ENCODE measurements around the gene CLCN3.

CLCN3 gene

GRCh38 chr4:169625886-169626285 lies 5.5 kb downstream of the CLCN3 start:
- Mint-ChIP-seq H3K9me3 (no peaks in the 10 kb centered on the region), H3K27ac (no peak overlapping the region), H3K4me3 (no peak overlapping the region), H3K36me3 (peaks cover 5 to 9% of the 10 kb centered on the region in 2 donors), H3K4me1 (peaks cover 24 to 40% of the 10 kb centered on the region in 2 donors), H3K27me3 (no peaks in the 10 kb centered on the region)
- DNase-seq (no peak), ATAC-seq (replicated peaks) (no peak)

GRCh38 chr4:169626331-169627282 lies 6.2 kb downstream of the CLCN3 start:
- peak overlapping the region; percentile 81 for H3K27ac Mint-ChIP-seq
- no peaks in the 10 kb centered on the region for H3K9me3 Mint-ChIP-seq
- H3K4me3 Mint-ChIP-seq: no peak overlapping the region
- no peaks in the 10 kb centered on the region for H3K27me3 Mint-ChIP-seq
- no peak for DNase-seq
- peak; percentile 57 to 67 for ATAC-seq (replicated peaks)
- H3K36me3 Mint-ChIP-seq: peaks cover 8 to 16% of the 10 kb centered on the region in 2 donors
- H3K4me1 Mint-ChIP-seq: peaks cover 24 to 42% of the 10 kb centered on the region in 2 donors

GRCh38 chr4:169627307-169627706 lies 6.9 kb downstream of the CLCN3 start:
- no peak overlapping the region for H3K4me3 Mint-ChIP-seq
- no peak overlapping the region for H3K27ac Mint-ChIP-seq
- ATAC-seq (replicated peaks) (no peak), DNase-seq (no peak)
- H3K27me3 Mint-ChIP-seq: no peaks in the 10 kb centered on the region
- H3K4me1 Mint-ChIP-seq: peaks cover 22 to 43% of the 10 kb centered on the region in 2 donors
- H3K36me3 Mint-ChIP-seq: peaks cover 8 to 22% of the 10 kb centered on the region in 2 donors
- no peaks in the 10 kb centered on the region for H3K9me3 Mint-ChIP-seq

GRCh38 chr4:169628579-169628978 lies 8.2 kb downstream of the CLCN3 start:
- Mint-ChIP-seq H3K4me3 (no peak overlapping the region), H3K9me3 (no peaks in the 10 kb centered on the region), H3K27me3 (no peaks in the 10 kb centered on the region), H3K4me1 (peaks cover 16 to 30% of the 10 kb centered on the region in 2 donors), H3K27ac (no peak overlapping the region), H3K36me3 (peaks cover 7 to 20% of the 10 kb centered on the region in 2 donors)
- ATAC-seq (replicated peaks): no peak
- DNase-seq: no peak

GRCh38 chr4:169630069-169630468 lies 9.7 kb downstream of the CLCN3 start:
- peaks cover 16 to 27% of the 10 kb centered on the region in 2 donors for H3K4me1 Mint-ChIP-seq
- DNase-seq (no peak), ATAC-seq (replicated peaks) (no peak)
- no peak overlapping the region for H3K4me3 Mint-ChIP-seq
- H3K9me3 Mint-ChIP-seq: no peaks in the 10 kb centered on the region
- peaks cover 6 to 17% of the 10 kb centered on the region in 2 donors for H3K36me3 Mint-ChIP-seq
- no peak overlapping the region for H3K27ac Mint-ChIP-seq
- H3K27me3 Mint-ChIP-seq: no peaks in the 10 kb centered on the region

- Mint-ChIP-seq H3K4me1 (peaks cover 6 to 17% of the 10 kb centered on the region in 2 donors), H3K36me3 (peaks cover 12 to 27% of the 10 kb centered on the region in 2 donors), H3K27me3 (no peaks in the 10 kb centered on the region), H3K9me3 (no peaks in the 10 kb centered on the region), H3K4me3 (no peak overlapping the region), H3K27ac (no peak overlapping the region)
- DNase-seq (no peak), ATAC-seq (replicated peaks) (no peak)
Measured at GRCh38 chr4:169632896-169633295, 12.5 kb downstream of the CLCN3 start.

GRCh38 chr4:169634975-169635374 lies 14.6 kb downstream of the CLCN3 start:
- Mint-ChIP-seq H3K27ac (no peak overlapping the region), H3K9me3 (no peaks in the 10 kb centered on the region), H3K36me3 (peaks cover 22 to 43% of the 10 kb centered on the region in 2 donors), H3K4me3 (no peak overlapping the region), H3K27me3 (no peaks in the 10 kb centered on the region), H3K4me1 (peaks cover 4 to 15% of the 10 kb centered on the region in 2 donors)
- ATAC-seq (replicated peaks): no peak
- DNase-seq: no peak

GRCh38 chr4:169640261-169640870 lies 20.0 kb downstream of the CLCN3 start:
- H3K27ac Mint-ChIP-seq: no peak overlapping the region
- ATAC-seq (replicated peaks) (no peak), DNase-seq (no peak)
- H3K27me3 Mint-ChIP-seq: no peaks in the 10 kb centered on the region
- H3K9me3 Mint-ChIP-seq: no peaks in the 10 kb centered on the region
- no peak overlapping the region for H3K4me3 Mint-ChIP-seq
- H3K36me3 Mint-ChIP-seq: peaks cover 31 to 42% of the 10 kb centered on the region in 2 donors
- peaks cover 2 to 6% of the 10 kb centered on the region in 2 donors for H3K4me1 Mint-ChIP-seq

- ATAC-seq (replicated peaks) (no peak), DNase-seq (no peak)
- Mint-ChIP-seq H3K36me3 (peaks cover 21 to 32% of the 10 kb centered on the region in 2 donors), H3K27me3 (no peaks in the 10 kb centered on the region), H3K4me1 (peaks cover 2% of the 10 kb centered on the region in 2 donors), H3K9me3 (no peaks in the 10 kb centered on the region), H3K27ac (no peak overlapping the region), H3K4me3 (no peak overlapping the region)
Measured at GRCh38 chr4:169644802-169645201, 24.4 kb downstream of the CLCN3 start.

- Mint-ChIP-seq H3K36me3 (peaks cover 21 to 32% of the 10 kb centered on the region in 2 donors), H3K9me3 (no peaks in the 10 kb centered on the region), H3K27me3 (no peaks in the 10 kb centered on the region), H3K4me3 (no peak overlapping the region), H3K27ac (no peak overlapping the region), H3K4me1 (peaks cover 2 to 11% of the 10 kb centered on the region in 2 donors)
- no peak for DNase-seq
- no peak for ATAC-seq (replicated peaks)
Measured at GRCh38 chr4:169645627-169646026, 25.2 kb downstream of the CLCN3 start.

- H3K4me1 Mint-ChIP-seq: peaks cover 10 to 31% of the 10 kb centered on the region in 2 donors
- peaks cover 20 to 40% of the 10 kb centered on the region in 2 donors for H3K36me3 Mint-ChIP-seq
- H3K4me3 Mint-ChIP-seq: no peak overlapping the region
- ATAC-seq (replicated peaks) (no peak), DNase-seq (no peak)
- no peaks in the 10 kb centered on the region for H3K9me3 Mint-ChIP-seq
- H3K27me3 Mint-ChIP-seq: no peaks in the 10 kb centered on the region
- H3K27ac Mint-ChIP-seq: no peak overlapping the region
Measured at GRCh38 chr4:169649545-169650226, 29.3 kb downstream of the CLCN3 start.

- H3K36me3 Mint-ChIP-seq: peaks cover 22 to 40% of the 10 kb centered on the region in 2 donors
- H3K27ac Mint-ChIP-seq: no peak overlapping the region
Measured at GRCh38 chr4:169650227-169650936, 30.0 kb downstream of the CLCN3 start.

GRCh38 chr4:169652535-169652934 lies 32.2 kb downstream of the CLCN3 start:
- Mint-ChIP-seq H3K4me1 (peaks cover 10 to 38% of the 10 kb centered on the region in 2 donors), H3K36me3 (peaks cover 23 to 36% of the 10 kb centered on the region in 2 donors), H3K27me3 (no peaks in the 10 kb centered on the region), H3K4me3 (no peak overlapping the region), H3K9me3 (no peaks in the 10 kb centered on the region), H3K27ac (no peak overlapping the region)
- ATAC-seq (replicated peaks): no peak
- DNase-seq: no peak

More at GRCh38 chr4:169650227-169650936, 30.0 kb downstream of the CLCN3 start:
- no peak for DNase-seq
- H3K4me3 Mint-ChIP-seq: no peak overlapping the region
- H3K9me3 Mint-ChIP-seq: no peaks in the 10 kb centered on the region
- peaks cover 10 to 32% of the 10 kb centered on the region in 2 donors for H3K4me1 Mint-ChIP-seq
- no peak for ATAC-seq (replicated peaks)
- H3K27me3 Mint-ChIP-seq: no peaks in the 10 kb centered on the region

GRCh38 chr4:169655401-169655800 lies 35.0 kb downstream of the CLCN3 start:
- Mint-ChIP-seq H3K9me3 (no peaks in the 10 kb centered on the region), H3K27me3 (no peaks in the 10 kb centered on the region), H3K27ac (no peak overlapping the region), H3K4me1 (peaks cover 11 to 39% of the 10 kb centered on the region in 2 donors), H3K4me3 (no peak overlapping the region), H3K36me3 (peaks cover 17 to 31% of the 10 kb centered on the region in 2 donors)
- ATAC-seq (replicated peaks) (no peak), DNase-seq (no peak)
